Measurements from ENCODE around the gene RASL10B.

Gene RASL10B

DNA sequence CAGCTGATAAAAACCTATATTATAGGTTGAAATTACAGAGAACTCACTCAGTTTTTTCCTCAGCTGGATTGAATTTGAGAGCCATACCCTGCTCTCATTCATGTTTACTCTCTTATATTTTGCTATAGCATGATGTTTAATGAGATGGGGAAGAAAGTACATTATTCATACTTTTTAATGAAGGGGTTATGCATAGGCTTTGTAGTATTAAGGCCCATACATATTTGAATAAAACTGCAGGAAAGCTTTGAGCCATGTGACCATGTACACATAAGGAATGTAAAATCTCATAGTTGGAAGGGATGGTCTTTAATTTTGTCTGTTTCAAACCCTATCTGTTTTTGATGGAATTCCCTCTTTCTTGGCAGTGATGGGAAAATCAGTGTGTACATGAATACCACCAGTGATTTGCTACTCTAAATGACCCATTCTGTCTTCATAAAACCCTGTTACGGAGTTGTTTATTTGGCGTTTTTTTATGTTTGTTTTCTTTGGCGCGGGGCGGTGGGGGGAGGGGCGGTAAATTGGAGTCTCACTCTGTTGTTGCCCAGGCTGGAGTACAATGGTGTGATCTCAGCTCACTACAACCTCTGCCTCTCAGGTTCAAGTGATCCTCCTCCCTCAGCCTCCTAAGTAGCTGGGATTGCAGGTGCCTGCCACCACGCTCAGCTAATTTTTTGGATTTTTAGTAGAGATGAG is 38.8 kb upstream of the RASL10B start:
- Histone ChIP-seq H2AFZ (ENCODE audit: low read depth, low read length, severe bottlenecking) (no peak overlapping the region), H3K36me3 (ENCODE audit: low read length) (0 out of 2 replicates have a peak, but pooled peaks cover 3% of the 10 kb centered on the region), H3K9me3 (ENCODE audit: insufficient read depth, low read length) (no peaks in the 10 kb centered on the region), H3K4me2 (ENCODE audit: low read depth, low read length, poor library complexity, severe bottlenecking) (no peak overlapping the region), H3K9me2 (replicated peaks; ENCODE audit: insufficient read depth, low read length) (no peaks in the 10 kb centered on the region), H3K27ac (ENCODE audit: low read depth, low read length) (no peak overlapping the region), H3F3A (ENCODE audit: insufficient read depth) (no peaks in the 10 kb centered on the region), H3K9ac (ENCODE audit: low read length) (no peak overlapping the region), H4K20me1 (ENCODE audit: low read depth, low read length) (no peaks in the 10 kb centered on the region), H3K4me3 (ENCODE audit: insufficient read depth, low read length, poor library complexity, severe bottlenecking) (no peak overlapping the region), H3K79me2 (ENCODE audit: insufficient read depth, low read length) (no peaks in the 10 kb centered on the region), H3K27me3 (ENCODE audit: low read length) (no peaks in the 10 kb centered on the region)
- TF ChIP-seq EZH2phosphoT487 (conservative IDR thresholded peaks at IDR 0.05; ENCODE audit: low read length): no peak
- TF ChIP-seq, protein P1, sequence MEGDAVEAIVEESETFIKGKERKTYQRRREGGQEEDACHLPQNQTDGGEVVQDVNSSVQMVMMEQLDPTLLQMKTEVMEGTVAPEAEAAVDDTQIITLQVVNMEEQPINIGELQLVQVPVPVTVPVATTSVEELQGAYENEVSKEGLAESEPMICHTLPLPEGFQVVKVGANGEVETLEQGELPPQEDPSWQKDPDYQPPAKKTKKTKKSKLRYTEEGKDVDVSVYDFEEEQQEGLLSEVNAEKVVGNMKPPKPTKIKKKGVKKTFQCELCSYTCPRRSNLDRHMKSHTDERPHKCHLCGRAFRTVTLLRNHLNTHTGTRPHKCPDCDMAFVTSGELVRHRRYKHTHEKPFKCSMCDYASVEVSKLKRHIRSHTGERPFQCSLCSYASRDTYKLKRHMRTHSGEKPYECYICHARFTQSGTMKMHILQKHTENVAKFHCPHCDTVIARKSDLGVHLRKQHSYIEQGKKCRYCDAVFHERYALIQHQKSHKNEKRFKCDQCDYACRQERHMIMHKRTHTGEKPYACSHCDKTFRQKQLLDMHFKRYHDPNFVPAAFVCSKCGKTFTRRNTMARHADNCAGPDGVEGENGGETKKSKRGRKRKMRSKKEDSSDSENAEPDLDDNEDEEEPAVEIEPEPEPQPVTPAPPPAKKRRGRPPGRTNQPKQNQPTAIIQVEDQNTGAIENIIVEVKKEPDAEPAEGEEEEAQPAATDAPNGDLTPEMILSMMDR (IDR thresholded peaks at IDR 0.05; ENCODE audit: insufficient read depth, low read length, poor library complexity, severe bottlenecking): no peak

DNA sequence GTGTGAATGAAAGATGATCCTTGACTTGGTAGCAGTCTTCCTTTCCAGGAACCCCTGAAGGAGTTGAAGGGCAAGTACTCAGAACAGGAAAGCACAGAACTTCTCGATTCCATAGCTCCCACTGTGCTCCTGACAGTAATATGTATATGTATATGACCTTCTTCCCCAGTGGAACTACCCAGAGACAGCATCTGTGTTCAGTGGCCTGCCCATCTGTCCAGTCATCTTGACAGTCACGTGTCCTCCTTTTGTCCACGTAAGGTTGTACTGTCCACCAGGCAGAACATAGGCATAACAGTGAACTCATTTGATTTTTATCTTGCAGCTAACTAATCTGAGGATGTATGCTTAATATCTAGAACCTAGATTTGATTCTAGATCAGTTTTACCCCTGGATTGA is 37.8 kb upstream of the RASL10B start:
- no peak for TF ChIP-seq EZH2phosphoT487 (conservative IDR thresholded peaks at IDR 0.05; ENCODE audit: low read length)
- TF ChIP-seq, protein P1 (IDR thresholded peaks at IDR 0.05; ENCODE audit: insufficient read depth, low read length, poor library complexity, severe bottlenecking): no peak
- Histone ChIP-seq H3K4me3 (ENCODE audit: insufficient read depth, low read length, poor library complexity, severe bottlenecking) (no peak overlapping the region), H3K27me3 (ENCODE audit: low read length) (no peaks in the 10 kb centered on the region), H3K9ac (ENCODE audit: low read length) (no peak overlapping the region), H3K36me3 (ENCODE audit: low read length) (0 out of 2 replicates have a peak, but pooled peaks cover 3% of the 10 kb centered on the region), H3K79me2 (ENCODE audit: insufficient read depth, low read length) (no peaks in the 10 kb centered on the region), H3K9me3 (ENCODE audit: insufficient read depth, low read length) (no peaks in the 10 kb centered on the region), H2AFZ (ENCODE audit: low read depth, low read length, severe bottlenecking) (no peak overlapping the region), H3K27ac (ENCODE audit: low read depth, low read length) (no peak overlapping the region), H3K9me2 (replicated peaks; ENCODE audit: insufficient read depth, low read length) (no peaks in the 10 kb centered on the region), H4K20me1 (ENCODE audit: low read depth, low read length) (no peaks in the 10 kb centered on the region), H3K4me2 (ENCODE audit: low read depth, low read length, poor library complexity, severe bottlenecking) (no peak overlapping the region), H3F3A (ENCODE audit: insufficient read depth) (no peaks in the 10 kb centered on the region)

DNA sequence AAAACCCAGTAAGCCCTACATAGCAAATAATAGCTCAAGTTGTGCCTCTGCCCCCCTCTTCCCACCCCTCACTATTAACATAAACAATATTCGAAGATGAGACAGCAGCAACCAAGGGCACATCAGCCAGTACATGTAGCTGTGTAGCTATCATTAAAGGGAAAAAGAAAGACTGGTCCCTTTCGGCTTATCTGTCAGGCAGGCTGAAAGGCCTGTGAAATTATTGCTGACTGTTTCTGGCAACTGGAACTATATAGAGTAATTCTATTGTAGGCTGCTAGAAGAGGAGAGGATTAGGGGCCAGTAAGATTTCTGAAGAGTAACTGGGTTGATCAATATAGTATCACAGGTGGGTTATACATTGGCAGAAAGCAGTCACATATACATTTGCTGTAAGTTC is 36.5 kb upstream of the RASL10B start:
- 0 out of 2 replicates have a peak, but pooled peaks cover 3% of the 10 kb centered on the region for H3K36me3 ChIP-seq (ENCODE audit: low read length)
- H4K20me1 ChIP-seq (ENCODE audit: low read depth, low read length): no peaks in the 10 kb centered on the region
- H3K27me3 ChIP-seq (ENCODE audit: low read length): no peaks in the 10 kb centered on the region
- no peaks in the 10 kb centered on the region for H3K79me2 ChIP-seq (ENCODE audit: insufficient read depth, low read length)
- H3K4me3 ChIP-seq (ENCODE audit: insufficient read depth, low read length, poor library complexity, severe bottlenecking): no peak overlapping the region
- TF ChIP-seq, protein P1 (IDR thresholded peaks at IDR 0.05; ENCODE audit: insufficient read depth, low read length, poor library complexity, severe bottlenecking): no peak
- no peak for TF ChIP-seq EZH2phosphoT487 (conservative IDR thresholded peaks at IDR 0.05; ENCODE audit: low read length)
- H3K9me3 ChIP-seq (ENCODE audit: insufficient read depth, low read length): no peaks in the 10 kb centered on the region
- H3K9ac ChIP-seq (ENCODE audit: low read length): no peak overlapping the region
- no peaks in the 10 kb centered on the region for H3K9me2 ChIP-seq (replicated peaks; ENCODE audit: insufficient read depth, low read length)
- no peaks in the 10 kb centered on the region for H3F3A ChIP-seq (ENCODE audit: insufficient read depth)
- no peak overlapping the region for H3K27ac ChIP-seq (ENCODE audit: low read depth, low read length)
- H3K4me2 ChIP-seq (ENCODE audit: low read depth, low read length, poor library complexity, severe bottlenecking): no peak overlapping the region
- no peak overlapping the region for H2AFZ ChIP-seq (ENCODE audit: low read depth, low read length, severe bottlenecking)

Measured in SU-DHL-6 (cell line).